Measurements from ENCODE around the gene TENM3.

- TF ChIP-seq, protein P1, sequence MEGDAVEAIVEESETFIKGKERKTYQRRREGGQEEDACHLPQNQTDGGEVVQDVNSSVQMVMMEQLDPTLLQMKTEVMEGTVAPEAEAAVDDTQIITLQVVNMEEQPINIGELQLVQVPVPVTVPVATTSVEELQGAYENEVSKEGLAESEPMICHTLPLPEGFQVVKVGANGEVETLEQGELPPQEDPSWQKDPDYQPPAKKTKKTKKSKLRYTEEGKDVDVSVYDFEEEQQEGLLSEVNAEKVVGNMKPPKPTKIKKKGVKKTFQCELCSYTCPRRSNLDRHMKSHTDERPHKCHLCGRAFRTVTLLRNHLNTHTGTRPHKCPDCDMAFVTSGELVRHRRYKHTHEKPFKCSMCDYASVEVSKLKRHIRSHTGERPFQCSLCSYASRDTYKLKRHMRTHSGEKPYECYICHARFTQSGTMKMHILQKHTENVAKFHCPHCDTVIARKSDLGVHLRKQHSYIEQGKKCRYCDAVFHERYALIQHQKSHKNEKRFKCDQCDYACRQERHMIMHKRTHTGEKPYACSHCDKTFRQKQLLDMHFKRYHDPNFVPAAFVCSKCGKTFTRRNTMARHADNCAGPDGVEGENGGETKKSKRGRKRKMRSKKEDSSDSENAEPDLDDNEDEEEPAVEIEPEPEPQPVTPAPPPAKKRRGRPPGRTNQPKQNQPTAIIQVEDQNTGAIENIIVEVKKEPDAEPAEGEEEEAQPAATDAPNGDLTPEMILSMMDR (tag by site-specific recombination; IDR thresholded peaks at IDR 0.05), result peak; percentile 95
- TF ChIP-seq ZNF585B (tag by site-specific recombination; IDR thresholded peaks at IDR 0.05) (no peak), PRDM10 (tag by site-specific recombination; IDR thresholded peaks at IDR 0.05) (no peak), ZNF155 (tag by site-specific recombination; IDR thresholded peaks at IDR 0.05) (no peak), ZNF157 (tag by site-specific recombination; IDR thresholded peaks at IDR 0.05) (no peak), ZBTB1 (tag by site-specific recombination; IDR thresholded peaks at IDR 0.05) (no peak)
- TF ChIP-seq, protein P2, sequence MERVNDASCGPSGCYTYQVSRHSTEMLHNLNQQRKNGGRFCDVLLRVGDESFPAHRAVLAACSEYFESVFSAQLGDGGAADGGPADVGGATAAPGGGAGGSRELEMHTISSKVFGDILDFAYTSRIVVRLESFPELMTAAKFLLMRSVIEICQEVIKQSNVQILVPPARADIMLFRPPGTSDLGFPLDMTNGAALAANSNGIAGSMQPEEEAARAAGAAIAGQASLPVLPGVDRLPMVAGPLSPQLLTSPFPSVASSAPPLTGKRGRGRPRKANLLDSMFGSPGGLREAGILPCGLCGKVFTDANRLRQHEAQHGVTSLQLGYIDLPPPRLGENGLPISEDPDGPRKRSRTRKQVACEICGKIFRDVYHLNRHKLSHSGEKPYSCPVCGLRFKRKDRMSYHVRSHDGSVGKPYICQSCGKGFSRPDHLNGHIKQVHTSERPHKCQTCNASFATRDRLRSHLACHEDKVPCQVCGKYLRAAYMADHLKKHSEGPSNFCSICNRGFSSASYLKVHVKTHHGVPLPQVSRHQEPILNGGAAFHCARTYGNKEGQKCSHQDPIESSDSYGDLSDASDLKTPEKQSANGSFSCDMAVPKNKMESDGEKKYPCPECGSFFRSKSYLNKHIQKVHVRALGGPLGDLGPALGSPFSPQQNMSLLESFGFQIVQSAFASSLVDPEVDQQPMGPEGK (tag by site-specific recombination; IDR thresholded peaks at IDR 0.05), result peak; percentile 66
- TF ChIP-seq, protein P3, sequence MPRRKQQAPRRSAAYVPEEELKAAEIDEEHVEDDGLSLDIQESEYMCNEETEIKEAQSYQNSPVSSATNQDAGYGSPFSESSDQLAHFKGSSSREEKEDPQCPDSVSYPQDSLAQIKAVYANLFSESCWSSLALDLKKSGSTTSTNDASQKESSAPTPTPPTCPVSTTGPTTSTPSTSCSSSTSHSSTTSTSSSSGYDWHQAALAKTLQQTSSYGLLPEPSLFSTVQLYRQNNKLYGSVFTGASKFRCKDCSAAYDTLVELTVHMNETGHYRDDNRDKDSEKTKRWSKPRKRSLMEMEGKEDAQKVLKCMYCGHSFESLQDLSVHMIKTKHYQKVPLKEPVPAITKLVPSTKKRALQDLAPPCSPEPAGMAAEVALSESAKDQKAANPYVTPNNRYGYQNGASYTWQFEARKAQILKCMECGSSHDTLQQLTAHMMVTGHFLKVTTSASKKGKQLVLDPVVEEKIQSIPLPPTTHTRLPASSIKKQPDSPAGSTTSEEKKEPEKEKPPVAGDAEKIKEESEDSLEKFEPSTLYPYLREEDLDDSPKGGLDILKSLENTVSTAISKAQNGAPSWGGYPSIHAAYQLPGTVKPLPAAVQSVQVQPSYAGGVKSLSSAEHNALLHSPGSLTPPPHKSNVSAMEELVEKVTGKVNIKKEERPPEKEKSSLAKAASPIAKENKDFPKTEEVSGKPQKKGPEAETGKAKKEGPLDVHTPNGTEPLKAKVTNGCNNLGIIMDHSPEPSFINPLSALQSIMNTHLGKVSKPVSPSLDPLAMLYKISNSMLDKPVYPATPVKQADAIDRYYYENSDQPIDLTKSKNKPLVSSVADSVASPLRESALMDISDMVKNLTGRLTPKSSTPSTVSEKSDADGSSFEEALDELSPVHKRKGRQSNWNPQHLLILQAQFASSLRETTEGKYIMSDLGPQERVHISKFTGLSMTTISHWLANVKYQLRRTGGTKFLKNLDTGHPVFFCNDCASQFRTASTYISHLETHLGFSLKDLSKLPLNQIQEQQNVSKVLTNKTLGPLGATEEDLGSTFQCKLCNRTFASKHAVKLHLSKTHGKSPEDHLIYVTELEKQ (tag by site-specific recombination; IDR thresholded peaks at IDR 0.05; ENCODE audit: borderline replicate concordance), result no peak
Observed at GRCh38 chr4:182806259-182807252, 563.4 kb downstream of the TENM3 start.
